Fibroblast of mammary gland (primary cell): Measurements from ENCODE around the gene PDGFC.

ENCODE experiments used
- DNase-seq: peaks from one replicate; pipeline ENCODE4 v3.0.0-alpha.2; 2010; ENCODE audit warnings: low read depth
- H3K4me3 ChIP-seq: 2 replicates; pipeline ENCODE4 v1.5.1; 2011; ENCODE audit warnings: low read depth, mild to moderate bottlenecking, low read length, moderate library complexity; ENCODE audit not compliant: control insufficient read depth
- TF ChIP-seq, protein P1 (sequence below): conservative IDR thresholded peaks from 2 replicates; pipeline ENCODE4 v1.5.1; 2011; ENCODE audit warnings: low read depth, low read length, inconsistent platforms; ENCODE audit not compliant: control insufficient read depth, insufficient read depth

PDGFC gene

DNA sequence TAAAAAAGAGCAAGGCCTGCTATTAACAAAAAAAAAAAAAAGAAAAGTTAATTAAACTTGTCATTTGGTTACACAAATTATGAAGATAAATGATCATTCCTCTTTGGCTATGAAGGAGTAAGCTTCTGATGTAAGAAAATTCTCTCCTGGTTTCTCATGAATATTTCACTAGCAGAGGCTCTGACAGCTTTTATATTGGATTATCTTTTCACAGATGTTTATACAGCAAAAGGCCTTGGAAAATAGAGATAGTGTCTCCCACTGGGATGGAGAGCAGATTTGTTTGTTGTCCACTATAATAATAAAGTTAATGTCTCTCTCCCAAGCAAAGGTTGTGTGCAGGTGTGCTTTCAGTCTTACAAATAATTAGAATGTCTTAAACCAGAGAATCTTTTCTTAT lies 40.7 kb upstream of the PDGFC start:
- TF ChIP-seq, protein P1, sequence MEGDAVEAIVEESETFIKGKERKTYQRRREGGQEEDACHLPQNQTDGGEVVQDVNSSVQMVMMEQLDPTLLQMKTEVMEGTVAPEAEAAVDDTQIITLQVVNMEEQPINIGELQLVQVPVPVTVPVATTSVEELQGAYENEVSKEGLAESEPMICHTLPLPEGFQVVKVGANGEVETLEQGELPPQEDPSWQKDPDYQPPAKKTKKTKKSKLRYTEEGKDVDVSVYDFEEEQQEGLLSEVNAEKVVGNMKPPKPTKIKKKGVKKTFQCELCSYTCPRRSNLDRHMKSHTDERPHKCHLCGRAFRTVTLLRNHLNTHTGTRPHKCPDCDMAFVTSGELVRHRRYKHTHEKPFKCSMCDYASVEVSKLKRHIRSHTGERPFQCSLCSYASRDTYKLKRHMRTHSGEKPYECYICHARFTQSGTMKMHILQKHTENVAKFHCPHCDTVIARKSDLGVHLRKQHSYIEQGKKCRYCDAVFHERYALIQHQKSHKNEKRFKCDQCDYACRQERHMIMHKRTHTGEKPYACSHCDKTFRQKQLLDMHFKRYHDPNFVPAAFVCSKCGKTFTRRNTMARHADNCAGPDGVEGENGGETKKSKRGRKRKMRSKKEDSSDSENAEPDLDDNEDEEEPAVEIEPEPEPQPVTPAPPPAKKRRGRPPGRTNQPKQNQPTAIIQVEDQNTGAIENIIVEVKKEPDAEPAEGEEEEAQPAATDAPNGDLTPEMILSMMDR = no peak
- DNase-seq = no peak
- no peak overlapping the region for H3K4me3 ChIP-seq

DNA sequence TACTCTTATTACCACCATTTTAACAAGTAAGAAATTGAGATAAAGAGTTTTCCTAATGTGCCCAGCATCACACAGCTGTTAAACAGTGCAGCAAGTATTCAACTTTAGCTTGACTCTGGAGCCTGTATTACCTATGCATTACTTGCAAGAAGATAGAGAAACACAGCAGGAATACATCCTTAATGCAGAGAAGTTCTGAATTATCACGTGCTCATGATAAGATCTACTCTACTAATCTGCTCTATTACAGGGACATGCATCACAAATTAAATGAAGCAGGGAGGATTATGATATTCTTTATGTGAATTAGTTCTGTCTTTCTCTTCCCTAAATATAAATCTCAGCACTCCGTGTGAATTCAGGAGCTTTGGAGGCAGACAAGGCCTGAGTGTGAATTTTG lies 39.0 kb upstream of the PDGFC start:
- DNase-seq = no peak
- H3K4me3 ChIP-seq = no peak overlapping the region
- TF ChIP-seq, protein P1 = no peak

DNA sequence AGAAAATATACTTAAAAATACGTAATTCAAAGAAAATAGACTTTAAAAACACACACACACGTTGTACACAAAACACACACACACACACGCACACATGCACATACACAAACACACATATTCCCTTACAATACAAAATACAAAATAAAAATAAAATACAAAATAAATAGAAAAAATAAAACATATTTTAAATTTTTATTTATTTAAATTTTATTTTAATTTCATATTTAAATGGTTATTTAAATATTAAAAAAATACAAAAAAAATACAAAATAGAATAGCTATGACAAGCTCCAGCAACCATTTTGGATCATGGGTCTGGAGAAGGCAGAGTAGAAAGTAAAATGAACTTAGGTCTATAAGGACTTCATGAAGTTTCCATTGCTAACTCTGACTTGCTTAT lies 34.2 kb upstream of the PDGFC start:
- TF ChIP-seq, protein P1 = no peak
- DNase-seq = no peak
- H3K4me3 ChIP-seq = no peak overlapping the region

DNA sequence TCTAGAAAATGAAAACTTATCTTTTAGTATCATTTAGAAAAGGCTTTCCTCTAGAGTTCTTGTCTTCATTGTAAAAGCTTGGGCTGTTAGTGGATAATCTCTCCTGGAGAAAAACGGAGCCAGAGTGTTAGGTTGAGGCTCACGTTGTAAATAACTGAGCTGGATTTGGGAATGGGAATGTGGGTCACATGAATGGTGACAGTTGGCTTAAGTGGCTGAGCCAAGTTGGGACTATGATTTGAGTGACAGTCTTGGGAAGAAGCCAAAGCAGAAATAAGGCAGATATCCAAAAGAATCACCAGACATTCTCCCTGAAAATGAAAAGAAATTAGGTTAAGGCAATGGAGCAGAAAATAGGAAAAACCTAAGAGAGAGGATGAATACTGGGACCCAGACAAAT lies 33.6 kb upstream of the PDGFC start:
- no peak overlapping the region for H3K4me3 ChIP-seq
- DNase-seq = no peak
- TF ChIP-seq, protein P1 = no peak

DNA sequence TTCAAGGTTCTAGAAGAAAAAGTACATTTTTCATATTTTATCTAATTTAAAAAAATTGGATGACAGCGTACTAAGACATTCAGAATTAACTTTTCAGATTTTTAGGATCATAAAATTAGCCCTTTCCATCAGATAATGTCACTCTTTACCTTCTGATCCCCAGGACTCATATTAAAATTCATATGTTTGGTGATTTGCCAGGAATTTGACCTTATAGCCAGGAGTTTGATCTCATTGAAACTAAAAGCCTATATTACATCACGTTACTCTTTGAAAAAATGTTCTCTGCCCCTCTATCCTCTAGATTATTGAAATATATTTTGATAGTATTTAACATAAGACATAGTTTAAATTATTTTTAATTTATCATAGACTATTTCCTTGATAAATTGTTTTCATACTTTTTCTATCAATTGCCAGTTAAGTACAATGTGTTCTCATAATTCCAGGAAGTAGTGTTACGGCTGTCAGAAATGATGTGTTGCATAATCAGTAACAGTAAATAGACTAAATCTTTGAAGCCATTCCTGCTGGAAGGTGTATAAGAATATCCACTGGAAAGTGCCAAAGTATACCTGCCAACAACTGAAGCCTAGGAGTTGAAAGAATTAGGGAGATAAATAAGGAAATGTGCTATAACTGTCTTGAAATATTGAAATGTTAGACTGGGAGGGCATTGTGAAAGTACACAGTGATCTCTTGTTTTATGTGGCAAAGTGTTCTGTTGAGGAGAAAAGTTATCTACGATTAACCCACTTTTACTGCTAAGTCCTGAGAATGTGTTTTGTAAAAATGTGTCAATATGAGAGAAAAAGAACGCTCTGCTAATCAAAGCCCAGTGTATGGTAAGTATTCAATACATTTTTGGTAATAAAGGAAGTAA lies 32.9 kb upstream of the PDGFC start:
- DNase-seq = peak; percentile 40
- TF ChIP-seq, protein P1 = no peak
- no peak overlapping the region for H3K4me3 ChIP-seq

DNA sequence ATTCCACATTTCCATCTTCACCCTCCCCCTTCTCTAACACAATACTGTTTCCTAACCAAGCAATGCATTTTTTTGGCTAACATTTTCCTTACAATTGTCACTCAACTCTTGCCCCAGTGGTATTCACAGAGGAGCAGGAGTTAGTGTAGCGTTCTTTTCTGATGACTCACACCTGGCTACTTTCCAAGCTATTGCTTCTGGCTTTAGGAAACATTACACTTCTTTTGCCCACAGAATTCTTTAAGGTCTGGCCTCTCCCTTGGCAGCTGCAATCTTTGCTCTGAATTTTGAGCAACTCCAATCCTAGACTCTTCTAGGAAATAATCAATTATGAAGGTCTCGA lies 27.5 kb upstream of the PDGFC start:
- peak; percentile 98 for DNase-seq
- TF ChIP-seq, protein P1 = no peak
- no peak overlapping the region for H3K4me3 ChIP-seq
